Endothelial cell (in vitro differentiated cells): ENCODE results near the gene SH3BP1. TPM values are rescaled to one million over a fixed set of nuclear protein-coding genes. Genes with fewer than 3 reads are reported as not detected.
A peak's percentile ranks its signal among the peaks of the same experiment; 100 is the strongest.

Experiments used
- DNase-seq: peaks from one replicate; pipeline ENCODE4 v3.0.0; 2021; ENCODE audit warnings: low spot score
- H3K27ac Mint-ChIP-seq: one replicate; pipeline ENCODE4 v1.8.0; 2021; ENCODE audit warnings: mixed read lengths, inconsistent platforms; ENCODE audit not compliant: unreplicated experiment
- H3K27me3 Mint-ChIP-seq: one replicate; pipeline ENCODE4 v1.8.0; 2021; ENCODE audit warnings: mild to moderate bottlenecking, moderate library complexity, mixed read lengths, inconsistent platforms; ENCODE audit not compliant: unreplicated experiment
- H3K36me3 Mint-ChIP-seq: one replicate; pipeline ENCODE4 v1.8.0; 2021; ENCODE audit warnings: mild to moderate bottlenecking, low read depth, mixed read lengths, inconsistent platforms; ENCODE audit not compliant: unreplicated experiment
- H3K4me1 Mint-ChIP-seq: one replicate; pipeline ENCODE4 v1.8.0; 2021; ENCODE audit warnings: mild to moderate bottlenecking, mixed read lengths, inconsistent platforms; ENCODE audit not compliant: unreplicated experiment
- H3K4me3 Mint-ChIP-seq: one replicate; pipeline ENCODE4 v1.8.0; 2021; ENCODE audit warnings: mild to moderate bottlenecking, mixed read lengths, inconsistent platforms; ENCODE audit not compliant: unreplicated experiment
- H3K9me3 Mint-ChIP-seq: one replicate; pipeline ENCODE4 v1.8.0; 2021; ENCODE audit warnings: mixed read lengths, inconsistent platforms; ENCODE audit not compliant: unreplicated experiment
- CTCF ChIP-seq: fragments of 200-600 bp; sonication (generic); IDR thresholded peaks from one replicate; pipeline ENCODE4 v1.5.0; 2021; ENCODE audit warnings: antibody characterized with exemption; ENCODE audit not compliant: unreplicated experiment
- total RNA-seq: library from RNA; stranded (reverse); fragmentation: NEBNext Ultra II Directional; extraction: Animal tissue kit (Norgen Biotek cat#: 25700); gene quantifications from one replicate; pipeline ENCODE4 v1.2.1, GENCODE V29; 2021; ENCODE audit not compliant: unreplicated experiment

The SH3BP1 gene
- total RNA-seq, 1 donor from 2014 or later, result 11.6 TPM

GRCh38 chr22:37626556-37627075 lies 12.9 kb upstream of the SH3BP1 start:
- H3K4me3 Mint-ChIP-seq, result peak overlapping the region; percentile 25
- peaks cover 14% of the 10 kb centered on the region for H3K36me3 Mint-ChIP-seq
- peak overlapping the region; percentile 74 for H3K27ac Mint-ChIP-seq
- no peak for TF ChIP-seq CTCF
- peaks cover 21% of the 10 kb centered on the region for H3K4me1 Mint-ChIP-seq
- peaks cover 6% of the 10 kb centered on the region for H3K27me3 Mint-ChIP-seq
- no peaks in the 10 kb centered on the region for H3K9me3 Mint-ChIP-seq
- no peak for DNase-seq

GRCh38 chr22:37627121-37627520 lies 12.3 kb upstream of the SH3BP1 start:
- DNase-seq, result no peak
- Mint-ChIP-seq H3K36me3 (peaks cover 14% of the 10 kb centered on the region), H3K27me3 (peaks cover 8% of the 10 kb centered on the region), H3K9me3 (no peaks in the 10 kb centered on the region), H3K4me3 (peak overlapping the region; percentile 25), H3K4me1 (peaks cover 21% of the 10 kb centered on the region), H3K27ac (peak overlapping the region; percentile 74)
- TF ChIP-seq CTCF, result no peak

GRCh38 chr22:37627545-37627944 lies 11.9 kb upstream of the SH3BP1 start:
- Mint-ChIP-seq H3K27ac (peak overlapping the region; percentile 74), H3K36me3 (peaks cover 14% of the 10 kb centered on the region), H3K4me3 (no peak overlapping the region), H3K9me3 (no peaks in the 10 kb centered on the region), H3K4me1 (peaks cover 21% of the 10 kb centered on the region), H3K27me3 (peaks cover 8% of the 10 kb centered on the region)
- DNase-seq, result no peak
- no peak for TF ChIP-seq CTCF

GRCh38 chr22:37628830-37629229 lies 10.6 kb upstream of the SH3BP1 start:
- no peak overlapping the region for H3K4me3 Mint-ChIP-seq
- peaks cover 14% of the 10 kb centered on the region for H3K36me3 Mint-ChIP-seq
- no peak overlapping the region for H3K27ac Mint-ChIP-seq
- peaks cover 23% of the 10 kb centered on the region for H3K4me1 Mint-ChIP-seq
- TF ChIP-seq CTCF, result no peak
- no peak for DNase-seq
- H3K27me3 Mint-ChIP-seq, result peaks cover 8% of the 10 kb centered on the region
- H3K9me3 Mint-ChIP-seq, result no peaks in the 10 kb centered on the region

GRCh38 chr22:37629928-37630327 lies 9.5 kb upstream of the SH3BP1 start:
- TF ChIP-seq CTCF, result no peak
- no peak overlapping the region for H3K4me3 Mint-ChIP-seq
- DNase-seq, result no peak
- H3K9me3 Mint-ChIP-seq, result no peaks in the 10 kb centered on the region
- H3K27me3 Mint-ChIP-seq, result peaks cover 8% of the 10 kb centered on the region
- no peak overlapping the region for H3K27ac Mint-ChIP-seq
- H3K36me3 Mint-ChIP-seq, result peaks cover 9% of the 10 kb centered on the region
- H3K4me1 Mint-ChIP-seq, result peaks cover 28% of the 10 kb centered on the region
